Type B pancreatic cell (in vitro differentiated cells): Measurements from ENCODE around the gene KRTAP4-16. TPM values are rescaled to one million over a fixed set of nuclear protein-coding genes. Genes with fewer than 3 reads are reported as not detected.
"Not testable (repeated sequence)": the region's sequence is repeated elsewhere in the genome, so short reads cannot be mapped to it uniquely, and the experiment has no call there.

Source experiments
- DNase-seq: peaks from one replicate; pipeline ENCODE4 v3.0.0; 2021; ENCODE audit warnings: mixed read lengths; ENCODE audit not compliant: unreplicated experiment; ENCODE audit errors: extremely low spot score
- H3K27ac Mint-ChIP-seq: 2 replicates; pipeline ENCODE4 v1.8.0; 2021; ENCODE audit warnings: mild to moderate bottlenecking, mixed read lengths
- H3K27me3 Mint-ChIP-seq: 2 replicates; pipeline ENCODE4 v1.8.0; 2021; ENCODE audit warnings: mixed read lengths
- H3K36me3 Mint-ChIP-seq: 2 replicates; pipeline ENCODE4 v1.8.0; 2021; ENCODE audit warnings: mixed read lengths
- H3K4me1 Mint-ChIP-seq: one replicate; pipeline ENCODE4 v1.8.0; 2021; ENCODE audit warnings: mixed read lengths; ENCODE audit not compliant: unreplicated experiment
- H3K4me3 Mint-ChIP-seq: 2 replicates; pipeline ENCODE4 v1.8.0; 2021; ENCODE audit warnings: mild to moderate bottlenecking, mixed read lengths
- H3K9me3 Mint-ChIP-seq: 2 replicates; pipeline ENCODE4 v1.8.0; 2021; ENCODE audit warnings: mixed read lengths
- total RNA-seq: library from RNA; stranded (reverse); gene quantifications from 2 replicates; pipeline ENCODE4 v1.2.1, GENCODE V29; 2021; ENCODE audit warnings: low replicate concordance
- TF ChIP-seq, protein P1 (sequence below): fragments of 200-600 bp; sonication (generic); conservative IDR thresholded peaks from 2 replicates; pipeline ENCODE4 v1.5.0; 2021; ENCODE audit warnings: antibody characterized with exemption, mild to moderate bottlenecking

The KRTAP4-16 gene
- total RNA-seq, 1 donor from 2014 or later: not detected

DNA sequence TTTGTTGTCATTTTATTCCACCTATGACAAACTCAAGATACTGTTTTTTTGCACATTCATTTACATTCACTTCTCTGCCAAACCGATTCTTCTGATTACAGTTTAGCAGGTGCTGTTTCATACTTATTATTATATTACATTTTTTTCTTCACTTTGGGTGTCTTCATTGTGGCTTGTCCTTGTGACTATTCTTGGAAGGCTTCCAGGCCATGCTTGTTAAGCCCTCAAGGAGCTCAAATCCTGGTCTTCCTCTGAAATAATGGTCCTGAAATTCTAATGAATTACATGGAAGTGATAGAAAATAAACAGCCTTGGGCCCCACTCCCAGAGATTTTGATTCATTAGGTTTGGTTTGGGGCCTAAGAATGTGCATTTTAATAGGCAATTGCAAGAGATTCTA is 37.7 kb downstream of the KRTAP4-16 start:
- Mint-ChIP-seq H3K4me1 (peaks cover 26% of the 10 kb centered on the region), H3K36me3 (no peaks in the 10 kb centered on the region), H3K4me3 (no peak overlapping the region), H3K27ac (no peak overlapping the region), H3K27me3 (no peaks in the 10 kb centered on the region), H3K9me3 (peaks cover 5% of the 10 kb centered on the region)
- TF ChIP-seq, protein P1, sequence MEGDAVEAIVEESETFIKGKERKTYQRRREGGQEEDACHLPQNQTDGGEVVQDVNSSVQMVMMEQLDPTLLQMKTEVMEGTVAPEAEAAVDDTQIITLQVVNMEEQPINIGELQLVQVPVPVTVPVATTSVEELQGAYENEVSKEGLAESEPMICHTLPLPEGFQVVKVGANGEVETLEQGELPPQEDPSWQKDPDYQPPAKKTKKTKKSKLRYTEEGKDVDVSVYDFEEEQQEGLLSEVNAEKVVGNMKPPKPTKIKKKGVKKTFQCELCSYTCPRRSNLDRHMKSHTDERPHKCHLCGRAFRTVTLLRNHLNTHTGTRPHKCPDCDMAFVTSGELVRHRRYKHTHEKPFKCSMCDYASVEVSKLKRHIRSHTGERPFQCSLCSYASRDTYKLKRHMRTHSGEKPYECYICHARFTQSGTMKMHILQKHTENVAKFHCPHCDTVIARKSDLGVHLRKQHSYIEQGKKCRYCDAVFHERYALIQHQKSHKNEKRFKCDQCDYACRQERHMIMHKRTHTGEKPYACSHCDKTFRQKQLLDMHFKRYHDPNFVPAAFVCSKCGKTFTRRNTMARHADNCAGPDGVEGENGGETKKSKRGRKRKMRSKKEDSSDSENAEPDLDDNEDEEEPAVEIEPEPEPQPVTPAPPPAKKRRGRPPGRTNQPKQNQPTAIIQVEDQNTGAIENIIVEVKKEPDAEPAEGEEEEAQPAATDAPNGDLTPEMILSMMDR: no peak
- no peak for DNase-seq

DNA sequence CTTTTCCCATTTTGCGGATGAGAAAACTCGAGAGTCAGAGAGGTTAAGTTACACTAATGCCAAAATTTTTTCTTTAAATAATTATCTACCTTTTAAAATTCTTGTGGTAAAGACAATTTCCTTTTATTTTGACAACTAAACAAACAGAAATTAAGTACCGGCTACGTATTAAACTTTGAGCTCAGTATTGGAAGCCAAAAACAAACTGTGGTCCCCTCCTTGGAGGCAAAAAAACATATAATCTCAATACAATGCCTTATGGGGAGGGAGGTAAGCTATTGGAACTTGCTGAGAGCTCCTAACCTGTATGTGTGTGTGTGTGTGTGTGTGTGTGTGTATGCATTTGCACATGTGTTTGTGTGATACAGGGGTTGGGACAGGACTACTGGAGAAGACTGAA is 38.6 kb downstream of the KRTAP4-16 start:
- Mint-ChIP-seq H3K27ac (no peak overlapping the region), H3K4me1 (peaks cover 27% of the 10 kb centered on the region), H3K4me3 (no peak overlapping the region), H3K27me3 (no peaks in the 10 kb centered on the region), H3K36me3 (no peaks in the 10 kb centered on the region), H3K9me3 (peaks cover 5% of the 10 kb centered on the region)
- no peak for DNase-seq
- TF ChIP-seq, protein P1: no peak

DNA sequence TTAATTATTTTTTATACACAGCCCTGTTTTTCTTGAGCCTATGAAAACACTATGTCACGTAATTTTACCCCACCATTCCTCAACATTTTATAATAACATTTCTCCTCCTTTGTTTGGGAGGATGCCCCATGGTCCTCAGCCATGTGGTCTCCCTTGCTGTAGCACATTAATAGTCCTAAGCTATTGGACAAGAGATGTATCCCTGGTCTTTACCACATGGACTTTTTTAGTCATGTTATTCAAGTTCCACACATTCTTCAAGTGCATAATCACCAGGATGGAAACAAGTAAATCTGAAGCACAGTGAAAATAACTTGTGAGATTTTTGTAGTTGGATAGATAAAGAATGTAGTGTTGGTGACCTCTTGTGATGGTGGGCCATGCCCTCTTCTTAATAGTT is 40.0 kb downstream of the KRTAP4-16 start:
- Mint-ChIP-seq H3K36me3 (no peaks in the 10 kb centered on the region), H3K9me3 (peaks cover 10% of the 10 kb centered on the region), H3K27me3 (no peaks in the 10 kb centered on the region), H3K27ac (no peak overlapping the region), H3K4me1 (peaks cover 20% of the 10 kb centered on the region), H3K4me3 (no peak overlapping the region)
- no peak for DNase-seq
- TF ChIP-seq, protein P1: no peak

DNA sequence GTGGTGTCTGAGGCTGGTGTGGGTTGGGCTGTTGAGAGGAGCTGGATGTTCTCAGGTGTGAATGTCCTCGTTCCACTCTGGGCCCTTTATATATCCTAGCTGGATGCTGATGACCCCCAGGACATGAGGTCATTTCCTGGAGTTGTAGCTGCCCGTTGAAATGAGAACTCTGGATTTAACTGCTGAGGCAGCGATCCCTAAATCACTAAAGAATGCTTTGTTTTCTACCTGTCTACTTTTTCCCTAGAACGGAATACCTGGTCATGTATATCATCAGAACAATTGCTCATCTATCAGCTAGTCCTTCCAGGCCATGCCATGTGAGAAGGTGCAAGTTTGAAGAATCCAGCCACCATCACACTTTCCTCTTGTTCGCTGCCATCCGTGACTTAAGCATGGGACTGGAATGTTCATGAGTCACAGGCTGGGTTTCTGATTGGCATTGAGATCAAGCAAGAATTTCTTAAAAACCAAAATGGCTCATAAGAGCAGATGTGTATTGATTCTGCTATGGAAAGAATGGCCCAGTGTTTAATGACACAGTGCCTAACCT is 41.9 kb downstream of the KRTAP4-16 start, which contains the start of gene KRTAP2-3:
Gene KRTAP2-3 (minus strand): TSS at position 63 of the 553 bp plus-strand sequence. CDS start 64 bp downstream, outside the sequence.
- Mint-ChIP-seq H3K27me3 (no peaks in the 10 kb centered on the region), H3K4me1 (peaks cover 18% of the 10 kb centered on the region), H3K36me3 (no peaks in the 10 kb centered on the region), H3K9me3 (peaks cover 10% of the 10 kb centered on the region), H3K27ac (peak within 1 kb of the TSS; percentile 53), H3K4me3 (no peak within 1 kb of the TSS)
- TF ChIP-seq, protein P1: no peak
- DNase-seq: no peak

DNA sequence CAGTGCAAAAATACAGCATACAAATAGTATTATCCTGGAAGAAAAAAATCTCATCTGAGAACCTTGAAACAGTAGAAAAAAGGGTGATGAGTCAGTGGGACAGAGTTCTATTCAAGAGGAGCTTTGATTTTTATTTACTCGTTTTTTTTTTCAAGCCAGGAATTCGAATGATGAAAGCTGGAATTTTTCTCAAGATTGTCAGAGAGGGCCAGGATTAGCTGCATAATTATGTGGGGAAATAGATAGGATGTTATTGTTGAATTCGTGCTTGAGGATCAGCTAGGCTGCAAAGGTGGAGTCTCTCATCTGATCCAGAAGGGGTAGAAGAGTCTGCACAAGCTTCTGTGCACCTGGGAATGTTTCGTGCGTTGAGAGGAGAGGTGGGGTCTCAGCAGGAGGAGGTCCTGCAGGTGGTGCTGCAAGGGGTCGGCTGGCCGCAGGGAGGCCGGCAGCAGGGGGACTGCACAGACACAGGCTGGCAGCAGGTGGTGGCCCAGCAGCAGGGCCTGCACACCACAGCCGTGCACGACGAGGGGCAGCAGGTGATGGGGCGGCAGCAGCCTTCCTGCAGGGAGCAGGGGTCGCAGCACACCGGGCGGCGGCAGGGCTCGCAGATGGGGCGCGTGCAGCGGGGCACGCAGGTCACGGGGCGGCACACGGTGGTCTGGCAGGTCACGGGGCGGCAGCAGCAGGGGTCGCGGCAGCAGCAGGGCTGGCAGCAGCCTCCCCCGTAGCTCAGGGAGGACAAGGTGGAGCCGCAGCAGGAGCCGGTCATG is 42.5 kb downstream of the KRTAP4-16 start:
- H3K27me3 Mint-ChIP-seq, H3K36me3 Mint-ChIP-seq, H3K27ac Mint-ChIP-seq, H3K4me3 Mint-ChIP-seq, H3K9me3 Mint-ChIP-seq, DNase-seq: not testable (repeated sequence)
- H3K4me1 Mint-ChIP-seq: peaks cover 18% of the 10 kb centered on the region

DNA sequence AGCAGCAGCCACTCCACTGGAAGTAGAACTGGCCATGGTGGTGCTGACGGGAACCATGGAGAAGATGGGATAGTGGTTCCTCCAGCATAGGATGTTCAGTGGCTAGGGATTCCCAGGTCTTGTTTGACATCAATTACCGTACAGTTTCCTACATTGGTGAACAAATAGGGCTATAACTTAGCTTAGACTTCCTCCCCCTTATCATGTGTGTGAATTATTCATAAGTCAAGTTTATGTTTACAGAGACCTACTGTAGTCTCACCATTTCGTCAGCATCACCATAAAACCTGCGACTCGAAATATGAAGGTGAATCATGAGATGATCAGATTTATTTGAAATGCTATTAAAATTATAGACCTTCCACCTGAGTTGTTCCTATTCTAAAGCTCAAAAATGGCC is 43.3 kb downstream of the KRTAP4-16 start:
- H3K4me1 Mint-ChIP-seq: peaks cover 18% of the 10 kb centered on the region
- TF ChIP-seq, protein P1: no peak
- no peaks in the 10 kb centered on the region for H3K27me3 Mint-ChIP-seq
- H3K4me3 Mint-ChIP-seq: no peak overlapping the region
- peaks cover 10% of the 10 kb centered on the region for H3K9me3 Mint-ChIP-seq
- H3K27ac Mint-ChIP-seq: no peak overlapping the region
- no peaks in the 10 kb centered on the region for H3K36me3 Mint-ChIP-seq
- no peak for DNase-seq
